OCI-LY7 (cell line): ENCODE measurements around the gene VIPR1. TPM values are rescaled to one million over a fixed set of nuclear protein-coding genes. Genes with fewer than 3 reads are reported as not detected.

ENCODE experiments used
- BruUV-seq: library from RNA; stranded (reverse); fragments of 400-500 nt; replicated peaks from 2 replicates; lab custom pipeline; 2021; lab: Mats Ljungman, UMichigan
- CTCF ChIA-PET: fragments of 300-600 bp; sonication (Branson Sonifier 250); formaldehyde crosslinking; loops from one replicate; lab custom pipeline; 2022; ENCODE audit warnings: antibody characterized with exemption; ENCODE audit not compliant: unreplicated experiment; lab: Charles Lee
- POLR2A ChIA-PET: fragments of 300-600 bp; sonication (Branson Sonifier 250); formaldehyde crosslinking; loops from one replicate; lab custom pipeline; 2022; ENCODE audit warnings: antibody characterized with exemption; lab: Charles Lee
- DNase-seq: peaks from one replicate; pipeline ENCODE4 v3.0.0-alpha.2; 2015; ENCODE audit warnings: low spot score
- H2AFZ ChIP-seq: fragments of 200-600 bp; sonication (generic), shearing (Covaris generic); 2 replicates; pipeline ENCODE4 v1.6.1; 2014; ENCODE audit warnings: mild to moderate bottlenecking, antibody characterized with exemption, low read length, moderate library complexity
- H3K27ac ChIP-seq: fragments of 200-600 bp; sonication (generic); 2 replicates; pipeline ENCODE4 v1.5.1; 2014; ENCODE audit warnings: mixed run types, low read depth, mild to moderate bottlenecking, moderate library complexity, low read length, inconsistent platforms; ENCODE audit not compliant: poor library complexity, severe bottlenecking
- H3K36me3 ChIP-seq: fragments of 200-600 bp; sonication (generic); 2 replicates; pipeline ENCODE4 v1.6.1; 2014; ENCODE audit warnings: mild to moderate bottlenecking, antibody characterized with exemption, low read length, moderate library complexity, mixed read lengths; ENCODE audit not compliant: insufficient read depth
- H3K4me1 ChIP-seq: fragments of 200-600 bp; sonication (generic); 2 replicates; pipeline ENCODE4 v1.5.1; 2014; ENCODE audit warnings: mild to moderate bottlenecking, low read length; ENCODE audit not compliant: insufficient read depth, poor library complexity, severe bottlenecking
- H3K4me2 ChIP-seq: fragments of 200-600 bp; sonication (generic); 2 replicates; pipeline ENCODE4 v1.6.1; 2014; ENCODE audit warnings: mild to moderate bottlenecking, low read length
- H3K4me3 ChIP-seq: fragments of 200-600 bp; sonication (generic); 2 replicates; pipeline ENCODE4 v1.5.1; 2014; ENCODE audit warnings: mild to moderate bottlenecking, low read depth, low read length; ENCODE audit not compliant: poor library complexity, severe bottlenecking
- H3K79me2 ChIP-seq: fragments of 200-600 bp; sonication (generic); 2 replicates; pipeline ENCODE4 v1.6.1; 2016; ENCODE audit warnings: low read depth, mild to moderate bottlenecking, low read length, moderate library complexity, mixed read lengths; ENCODE audit not compliant: insufficient read depth
- H3K9me2 ChIP-seq: fragments of 200-600 bp; sonication (generic); 2 replicates; pipeline ENCODE4 v1.6.1; 2016; ENCODE audit warnings: mild to moderate bottlenecking, low read length, mixed read lengths; ENCODE audit not compliant: insufficient read depth
- H3K9me3 ChIP-seq: fragments of 200-600 bp; sonication (generic); 2 replicates; pipeline ENCODE4 v1.6.1; 2014; ENCODE audit warnings: mild to moderate bottlenecking, mixed run types, low read length, mixed read lengths
- H4K20me1 ChIP-seq: fragments of 200-600 bp; sonication (generic); 2 replicates; pipeline ENCODE4 v1.6.1; 2014; ENCODE audit warnings: mild to moderate bottlenecking, antibody characterized with exemption, low read length, moderate library complexity, mixed read lengths; ENCODE audit not compliant: insufficient read depth
- EZH2phosphoT487 ChIP-seq: fragments of 200-600 bp; sonication (generic); IDR thresholded peaks from 2 replicates; pipeline ENCODE4 v1.6.1; 2018; ENCODE audit warnings: low read depth, borderline replicate concordance, mild to moderate bottlenecking, mixed run types, antibody characterized with exemption, low read length, moderate library complexity, mixed read lengths
- intact Hi-C: fragments of 100-400 bp; cut with micrococcal nuclease; formaldehyde crosslinking; loops from one replicate; pipeline ENCODE4 v1.10.0; 2022; ENCODE audit not compliant: unreplicated experiment
- total RNA-seq, 2 experiments: library from RNA; depleted of rRNA in 1 of 2; stranded (reverse); fragments of >200 nt in 1 of 2; shearing (Covaris generic) in 1 of 2; gene quantifications; 2 replicates each; pipeline ENCODE4 v1.2.3, GENCODE V29; 2014 to 2022
- TF ChIP-seq, protein P1 (sequence below): fragments of 200-600 bp; sonication (generic); conservative IDR thresholded peaks from 2 replicates; pipeline ENCODE4 v1.5.1; 2014; ENCODE audit warnings: mild to moderate bottlenecking, antibody characterized with exemption, low read length, moderate library complexity, mixed read lengths

VIPR1 gene
- total RNA-seq, 2 experiments from 2014 or later = not detected

DNA sequence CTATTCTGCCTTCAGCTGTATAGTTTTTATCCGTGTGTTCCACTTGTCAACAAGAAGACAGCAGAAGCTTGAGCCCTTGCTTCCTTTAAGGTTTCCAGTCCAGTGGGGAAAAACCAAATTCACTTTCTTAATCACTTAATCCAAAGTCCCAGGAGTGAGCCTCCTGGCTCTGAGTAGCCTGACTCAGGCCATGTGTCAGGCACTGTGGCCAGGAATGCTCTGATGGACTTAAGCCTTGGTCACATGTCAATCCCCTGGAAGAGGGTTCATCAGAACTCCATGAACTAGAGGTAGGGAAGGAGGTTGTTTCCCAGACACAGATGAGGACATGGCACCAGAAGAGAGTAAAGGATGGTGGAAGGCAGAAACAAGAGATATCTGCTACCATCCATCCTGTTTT lies 8.8 kb downstream of the VIPR1 start:
- no TSS peak for BruUV-seq
- Histone ChIP-seq H4K20me1 (no peaks in the 10 kb centered on the region), H3K79me2 (no peaks in the 10 kb centered on the region), H3K4me1 (peaks cover 7% of the 10 kb centered on the region), H3K36me3 (no peaks in the 10 kb centered on the region), H3K4me2 (no peak overlapping the region), H3K27ac (no peak overlapping the region), H3K4me3 (no peak overlapping the region), H3K9me3 (no peaks in the 10 kb centered on the region), H2AFZ (no peak overlapping the region), H3K9me2 (no peaks in the 10 kb centered on the region)
- DNase-seq = no peak
- TF ChIP-seq, protein P1, sequence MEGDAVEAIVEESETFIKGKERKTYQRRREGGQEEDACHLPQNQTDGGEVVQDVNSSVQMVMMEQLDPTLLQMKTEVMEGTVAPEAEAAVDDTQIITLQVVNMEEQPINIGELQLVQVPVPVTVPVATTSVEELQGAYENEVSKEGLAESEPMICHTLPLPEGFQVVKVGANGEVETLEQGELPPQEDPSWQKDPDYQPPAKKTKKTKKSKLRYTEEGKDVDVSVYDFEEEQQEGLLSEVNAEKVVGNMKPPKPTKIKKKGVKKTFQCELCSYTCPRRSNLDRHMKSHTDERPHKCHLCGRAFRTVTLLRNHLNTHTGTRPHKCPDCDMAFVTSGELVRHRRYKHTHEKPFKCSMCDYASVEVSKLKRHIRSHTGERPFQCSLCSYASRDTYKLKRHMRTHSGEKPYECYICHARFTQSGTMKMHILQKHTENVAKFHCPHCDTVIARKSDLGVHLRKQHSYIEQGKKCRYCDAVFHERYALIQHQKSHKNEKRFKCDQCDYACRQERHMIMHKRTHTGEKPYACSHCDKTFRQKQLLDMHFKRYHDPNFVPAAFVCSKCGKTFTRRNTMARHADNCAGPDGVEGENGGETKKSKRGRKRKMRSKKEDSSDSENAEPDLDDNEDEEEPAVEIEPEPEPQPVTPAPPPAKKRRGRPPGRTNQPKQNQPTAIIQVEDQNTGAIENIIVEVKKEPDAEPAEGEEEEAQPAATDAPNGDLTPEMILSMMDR = no peak
- no peak for TF ChIP-seq EZH2phosphoT487
- intact Hi-C loops = no loop called here
- POLR2A ChIA-PET = no interaction called here
- CTCF ChIA-PET = interaction anchor here (0.6 kb wide), 1 partner anchor 9 kb away, joined by 3 read pairs; the partner anchor contains the start of gene VIPR1

DNA sequence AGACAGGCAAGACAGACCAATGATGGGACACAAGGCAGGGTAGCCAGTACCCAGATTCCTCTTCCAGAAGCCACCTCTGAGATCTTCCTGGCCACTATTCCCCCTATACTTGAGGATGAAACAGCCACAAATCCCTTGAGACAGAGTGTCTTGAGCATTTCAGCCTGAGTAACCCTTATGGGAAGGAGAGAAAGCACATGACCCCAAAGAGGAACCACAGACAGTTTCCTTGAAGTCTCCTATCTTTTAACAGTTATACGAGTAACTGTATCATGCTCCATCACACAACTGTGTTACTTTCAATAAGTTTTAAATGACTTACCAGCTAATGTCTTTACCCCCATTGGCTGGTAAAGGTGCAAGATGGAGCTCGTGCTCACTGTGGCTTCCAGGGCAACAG lies 9.3 kb downstream of the VIPR1 start:
- Histone ChIP-seq H4K20me1 (no peaks in the 10 kb centered on the region), H2AFZ (no peak overlapping the region), H3K4me1 (peaks cover 7% of the 10 kb centered on the region), H3K9me3 (no peaks in the 10 kb centered on the region), H3K9me2 (no peaks in the 10 kb centered on the region), H3K27ac (no peak overlapping the region), H3K4me3 (no peak overlapping the region), H3K36me3 (no peaks in the 10 kb centered on the region), H3K79me2 (no peaks in the 10 kb centered on the region), H3K4me2 (no peak overlapping the region)
- TF ChIP-seq, protein P1 = no peak
- no peak for TF ChIP-seq EZH2phosphoT487
- intact Hi-C loops = no loop called here
- ChIA-PET POLR2A (no interaction called here), CTCF (no interaction called here)
- BruUV-seq = no TSS peak
- no peak for DNase-seq

DNA sequence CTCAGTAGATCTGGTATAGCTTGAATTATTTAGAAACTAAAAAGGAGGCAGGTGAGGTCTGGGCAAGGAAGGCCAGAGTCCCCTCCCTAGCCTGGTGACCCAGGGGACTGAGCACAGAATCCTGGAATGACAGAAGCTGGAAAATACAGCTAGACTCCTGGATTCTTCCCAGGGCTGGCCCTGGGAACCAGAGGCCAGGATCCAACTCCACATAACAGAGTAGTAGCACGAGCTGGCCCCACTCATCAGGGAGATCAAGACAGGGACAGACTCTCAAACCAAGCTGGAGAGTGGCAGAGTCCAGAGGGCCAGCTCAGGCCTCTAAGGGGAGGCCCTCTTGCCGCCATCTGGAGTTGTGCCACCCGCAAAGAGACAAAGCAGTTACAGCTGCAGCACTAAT lies 10.7 kb downstream of the VIPR1 start:
- H3K4me2 ChIP-seq = no peak overlapping the region
- H3K9me2 ChIP-seq = no peaks in the 10 kb centered on the region
- BruUV-seq = no TSS peak
- POLR2A ChIA-PET = no interaction called here
- H4K20me1 ChIP-seq = no peaks in the 10 kb centered on the region
- H3K27ac ChIP-seq = no peak overlapping the region
- TF ChIP-seq, protein P1 = no peak
- no peak for TF ChIP-seq EZH2phosphoT487
- intact Hi-C loops = no loop called here
- H3K79me2 ChIP-seq = no peaks in the 10 kb centered on the region
- CTCF ChIA-PET = no interaction called here
- H3K4me1 ChIP-seq = no peaks in the 10 kb centered on the region
- no peaks in the 10 kb centered on the region for H3K36me3 ChIP-seq
- H2AFZ ChIP-seq = no peak overlapping the region
- no peak overlapping the region for H3K4me3 ChIP-seq
- no peak for DNase-seq
- no peaks in the 10 kb centered on the region for H3K9me3 ChIP-seq
